Hepatocyte (in vitro differentiated cells): ENCODE results near the gene LRRIQ1. TPM values are rescaled to one million over a fixed set of nuclear protein-coding genes. Genes with fewer than 3 reads are reported as not detected.

ENCODE experiments used
- DNase-seq: peaks from one replicate; pipeline ENCODE4 v3.0.0-alpha.2; 2016; ENCODE audit warnings: low spot score
- H2AFZ ChIP-seq: fragments of 200-600 bp; sonication (generic); 2 replicates; pipeline ENCODE4 v1.6.0; 2016; ENCODE audit warnings: antibody characterized with exemption, mild to moderate bottlenecking
- H3K27ac ChIP-seq: fragments of 200-600 bp; sonication (generic); 2 replicates; pipeline ENCODE4 v1.5.1; 2016; ENCODE audit warnings: mild to moderate bottlenecking
- H3K27me3 ChIP-seq: fragments of 200-600 bp; sonication (generic); 2 replicates; pipeline ENCODE4 v1.6.1; 2016
- H3K36me3 ChIP-seq: fragments of 200-600 bp; sonication (generic); replicated peaks from 2 replicates; pipeline ENCODE4 v1.5.1; 2016; ENCODE audit warnings: low read depth; ENCODE audit not compliant: insufficient read depth
- H3K4me1 ChIP-seq: fragments of 200-600 bp; sonication (generic); 2 replicates; pipeline ENCODE4 v1.5.1; 2016; ENCODE audit warnings: mild to moderate bottlenecking, moderate library complexity; ENCODE audit not compliant: insufficient read depth
- H3K4me2 ChIP-seq: fragments of 200-600 bp; sonication (generic); 2 replicates; pipeline ENCODE4 v1.6.0; 2016
- H3K4me3 ChIP-seq: fragments of 200-600 bp; sonication (generic); 2 replicates; pipeline ENCODE4 v1.5.1; 2016; ENCODE audit warnings: mild to moderate bottlenecking
- H3K79me2 ChIP-seq: fragments of 200-600 bp; sonication (generic); 2 replicates; pipeline ENCODE4 v1.6.0; 2017; ENCODE audit warnings: mild to moderate bottlenecking
- H3K9me2 ChIP-seq: fragments of 200-600 bp; sonication (generic); replicated peaks from 2 replicates; pipeline ENCODE4 v1.6.0; 2017; ENCODE audit warnings: mild to moderate bottlenecking; ENCODE audit not compliant: insufficient read depth
- H3K9me3 ChIP-seq: fragments of 200-600 bp; sonication (generic); 2 replicates; pipeline ENCODE4 v1.5.1; 2016; ENCODE audit warnings: low read depth, mild to moderate bottlenecking
- H4K20me1 ChIP-seq: fragments of 200-600 bp; sonication (generic); 2 replicates; pipeline ENCODE4 v1.6.0; 2016; ENCODE audit warnings: mild to moderate bottlenecking; ENCODE audit not compliant: insufficient read depth, poor library complexity, severe bottlenecking
- EZH2 ChIP-seq: fragments of 200-600 bp; sonication (generic); IDR thresholded peaks from 2 replicates; pipeline ENCODE4 v1.6.1; 2016; ENCODE audit warnings: antibody characterized with exemption, mild to moderate bottlenecking, borderline replicate concordance
- EZH2phosphoT487 ChIP-seq: fragments of 200-600 bp; sonication (generic); IDR thresholded peaks from one replicate; pipeline ENCODE4 v1.6.1; 2018; ENCODE audit warnings: antibody characterized with exemption, mild to moderate bottlenecking, low read depth, moderate library complexity; ENCODE audit not compliant: unreplicated experiment, severe bottlenecking
- WGBS: methylation state at CpG from one replicate; pipeline ENCODE4 v1.1.6; 2016; ENCODE audit warnings: low lambda C conversion rate; ENCODE audit errors: missing lambda C conversion rate; 5-methylcytosine and 5-hydroxymethylcytosine counted together
- polyA plus RNA-seq: library from polyadenylated mRNA; unstranded; fragments of >200 nt; fragmentation: Nextera tagmentation; extraction: Ambion mirVana; gene quantifications from 2 replicates; pipeline ENCODE4 v1.2.1, GENCODE V29; 2016
- total RNA-seq: library from RNA; depleted of rRNA; stranded (reverse); fragments of >200 nt; gene quantifications from 2 replicates; pipeline ENCODE4 v1.2.3, GENCODE V29; 2014
- TF ChIP-seq, protein P1 (sequence below): fragments of 200-600 bp; sonication (generic); IDR thresholded peaks from 2 replicates; pipeline ENCODE4 v1.5.1; 2016; ENCODE audit warnings: antibody characterized with exemption, mild to moderate bottlenecking; ENCODE audit not compliant: poor library complexity

The LRRIQ1 gene
- total and polyA plus RNA-seq, 2 experiments from 2014 or later, result 0.07 to 0.13 TPM

GRCh38 chr12:85237327-85237726 lies 201.2 kb downstream of the LRRIQ1 start:
- H3K27me3 ChIP-seq, result no peaks in the 10 kb centered on the region
- H3K79me2 ChIP-seq, result no peaks in the 10 kb centered on the region
- H4K20me1 ChIP-seq, result no peaks in the 10 kb centered on the region
- H3K9me3 ChIP-seq, result no peaks in the 10 kb centered on the region
- no peaks in the 10 kb centered on the region for H3K9me2 ChIP-seq
- no peak overlapping the region for H3K4me2 ChIP-seq
- H3K4me3 ChIP-seq, result no peak overlapping the region
- no peak overlapping the region for H3K27ac ChIP-seq
- WGBS, result 50% methylated on average over 2 of the region's 2 CpGs
- no peaks in the 10 kb centered on the region for H3K4me1 ChIP-seq
- H2AFZ ChIP-seq, result no peak overlapping the region
- H3K36me3 ChIP-seq, result no peaks in the 10 kb centered on the region
- no peak for TF ChIP-seq EZH2
- TF ChIP-seq, protein P1, sequence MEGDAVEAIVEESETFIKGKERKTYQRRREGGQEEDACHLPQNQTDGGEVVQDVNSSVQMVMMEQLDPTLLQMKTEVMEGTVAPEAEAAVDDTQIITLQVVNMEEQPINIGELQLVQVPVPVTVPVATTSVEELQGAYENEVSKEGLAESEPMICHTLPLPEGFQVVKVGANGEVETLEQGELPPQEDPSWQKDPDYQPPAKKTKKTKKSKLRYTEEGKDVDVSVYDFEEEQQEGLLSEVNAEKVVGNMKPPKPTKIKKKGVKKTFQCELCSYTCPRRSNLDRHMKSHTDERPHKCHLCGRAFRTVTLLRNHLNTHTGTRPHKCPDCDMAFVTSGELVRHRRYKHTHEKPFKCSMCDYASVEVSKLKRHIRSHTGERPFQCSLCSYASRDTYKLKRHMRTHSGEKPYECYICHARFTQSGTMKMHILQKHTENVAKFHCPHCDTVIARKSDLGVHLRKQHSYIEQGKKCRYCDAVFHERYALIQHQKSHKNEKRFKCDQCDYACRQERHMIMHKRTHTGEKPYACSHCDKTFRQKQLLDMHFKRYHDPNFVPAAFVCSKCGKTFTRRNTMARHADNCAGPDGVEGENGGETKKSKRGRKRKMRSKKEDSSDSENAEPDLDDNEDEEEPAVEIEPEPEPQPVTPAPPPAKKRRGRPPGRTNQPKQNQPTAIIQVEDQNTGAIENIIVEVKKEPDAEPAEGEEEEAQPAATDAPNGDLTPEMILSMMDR, result no peak
- TF ChIP-seq EZH2phosphoT487, result no peak
- no peak for DNase-seq

- WGBS, result 41% methylated on average over 3 of the region's 3 CpGs
- no peak overlapping the region for H2AFZ ChIP-seq
- peak; percentile 5 for DNase-seq
- no peaks in the 10 kb centered on the region for H3K9me3 ChIP-seq
- no peaks in the 10 kb centered on the region for H3K4me1 ChIP-seq
- H4K20me1 ChIP-seq, result no peaks in the 10 kb centered on the region
- TF ChIP-seq EZH2phosphoT487 (no peak), EZH2 (no peak)
- TF ChIP-seq, protein P1, result no peak
- no peak overlapping the region for H3K4me2 ChIP-seq
- H3K36me3 ChIP-seq, result no peaks in the 10 kb centered on the region
- H3K27ac ChIP-seq, result no peak overlapping the region
- H3K27me3 ChIP-seq, result no peaks in the 10 kb centered on the region
- no peaks in the 10 kb centered on the region for H3K79me2 ChIP-seq
- no peak overlapping the region for H3K4me3 ChIP-seq
- no peaks in the 10 kb centered on the region for H3K9me2 ChIP-seq
These were observed 208.4 kb downstream of the LRRIQ1 start for GRCh38 chr12:85244561-85244960.

GRCh38 chr12:85253853-85254252 lies 217.7 kb downstream of the LRRIQ1 start:
- no peak for DNase-seq
- no peaks in the 10 kb centered on the region for H3K9me3 ChIP-seq
- H2AFZ ChIP-seq, result no peak overlapping the region
- no peaks in the 10 kb centered on the region for H3K4me1 ChIP-seq
- H3K36me3 ChIP-seq, result no peaks in the 10 kb centered on the region
- no peaks in the 10 kb centered on the region for H3K9me2 ChIP-seq
- TF ChIP-seq EZH2phosphoT487, result no peak
- TF ChIP-seq EZH2, result no peak
- TF ChIP-seq, protein P1, result no peak
- H3K79me2 ChIP-seq, result no peaks in the 10 kb centered on the region
- no peak overlapping the region for H3K4me2 ChIP-seq
- no peaks in the 10 kb centered on the region for H4K20me1 ChIP-seq
- no peak overlapping the region for H3K27ac ChIP-seq
- no peak overlapping the region for H3K4me3 ChIP-seq
- WGBS, result 78% methylated on average over 4 of the region's 4 CpGs
- H3K27me3 ChIP-seq, result no peaks in the 10 kb centered on the region

GRCh38 chr12:85257671-85258070 lies 221.5 kb downstream of the LRRIQ1 start:
- H3K27me3 ChIP-seq, result no peaks in the 10 kb centered on the region
- no peak for DNase-seq
- H3K27ac ChIP-seq, result no peak overlapping the region
- WGBS, result 100% methylated on average over 1 of the region's 1 CpG
- H3K36me3 ChIP-seq, result no peaks in the 10 kb centered on the region
- no peaks in the 10 kb centered on the region for H3K79me2 ChIP-seq
- H3K9me3 ChIP-seq, result no peaks in the 10 kb centered on the region
- no peaks in the 10 kb centered on the region for H3K9me2 ChIP-seq
- H2AFZ ChIP-seq, result no peak overlapping the region
- no peak overlapping the region for H3K4me3 ChIP-seq
- H3K4me1 ChIP-seq, result no peaks in the 10 kb centered on the region
- no peak overlapping the region for H3K4me2 ChIP-seq
- no peaks in the 10 kb centered on the region for H4K20me1 ChIP-seq
- TF ChIP-seq EZH2phosphoT487 (no peak), EZH2 (no peak)
- TF ChIP-seq, protein P1, result no peak
